OCI-LY3 (cell line): ENCODE measurements around the gene LGI4.
"Not testable (repeated sequence)": the region's sequence is repeated elsewhere in the genome, so short reads cannot be mapped to it uniquely, and the experiment has no call there.

Source experiments
- H2AFZ ChIP-seq: fragments of 200-600, 300-600 bp; shearing (Covaris generic); 2 replicates; pipeline ENCODE4 v1.6.0; 2014; ENCODE audit warnings: antibody characterized with exemption, low read depth, low read length
- H3K27ac ChIP-seq: fragments of 200-600, 300-600 bp; sonication (generic); 2 replicates; pipeline ENCODE4 v1.5.1; 2014; ENCODE audit warnings: mild to moderate bottlenecking, low read length, moderate library complexity, mixed read lengths
- H3K27me3 ChIP-seq: fragments of 200-600, 300-600 bp; sonication (generic); 2 replicates; pipeline ENCODE4 v1.6.1; 2014; ENCODE audit warnings: low read depth, low read length, mixed read lengths
- H3K36me3 ChIP-seq: fragments of 200-600, 300-600 bp; sonication (generic); replicated peaks from 2 replicates; pipeline ENCODE3; 2014; ENCODE audit warnings: low read depth, low read length, mixed read lengths
- H3K4me1 ChIP-seq: fragments of 300-600, 200-600 bp; sonication (generic); 2 replicates; pipeline ENCODE4 v1.6.1; 2014; ENCODE audit warnings: low read length, mixed read lengths
- H3K4me2 ChIP-seq: fragments of 200-600, 300-600 bp; sonication (generic); 2 replicates; pipeline ENCODE4 v1.6.1; 2014; ENCODE audit warnings: low read length, mixed read lengths
- H3K4me3 ChIP-seq: fragments of 300-600, 200-600 bp; sonication (generic); 2 replicates; pipeline ENCODE4 v1.5.1; 2014; ENCODE audit warnings: antibody characterized with exemption, mild to moderate bottlenecking, low read length, moderate library complexity
- H3K79me2 ChIP-seq: fragments of 300-600, 200-600 bp; shearing (Covaris generic); 2 replicates; pipeline ENCODE4 v1.6.1; 2014; ENCODE audit warnings: mild to moderate bottlenecking, low read length, mixed read lengths
- H3K9ac ChIP-seq: fragments of 300-600, 200-600 bp; shearing (Covaris generic); 2 replicates; pipeline ENCODE4 v1.6.0; 2014; ENCODE audit warnings: mild to moderate bottlenecking, low read length, moderate library complexity
- H3K9me3 ChIP-seq: fragments of 200-600, 300-600 bp; shearing (Covaris generic); 2 replicates; pipeline ENCODE4 v1.6.1; 2014; ENCODE audit warnings: low read length, mixed read lengths; ENCODE audit not compliant: insufficient read depth
- H4K20me1 ChIP-seq: fragments of 200-600, 300-600 bp; sonication (generic); 2 replicates; pipeline ENCODE4 v1.6.1; 2016; ENCODE audit warnings: low read length, mixed read lengths; ENCODE audit not compliant: insufficient read depth
- CTCF ChIP-seq: fragments of 200-600, 300-600 bp; sonication (generic); IDR thresholded peaks from 2 replicates; pipeline ENCODE4 v1.5.1; 2014; ENCODE audit warnings: antibody characterized with exemption, low read length, low read depth
- EZH2phosphoT487 ChIP-seq: fragments of 200-600 bp; shearing (Covaris generic); IDR thresholded peaks from 2 replicates; pipeline ENCODE4 v1.6.1; 2018; ENCODE audit warnings: antibody characterized with exemption, mixed run types, low read depth

Gene LGI4

DNA sequence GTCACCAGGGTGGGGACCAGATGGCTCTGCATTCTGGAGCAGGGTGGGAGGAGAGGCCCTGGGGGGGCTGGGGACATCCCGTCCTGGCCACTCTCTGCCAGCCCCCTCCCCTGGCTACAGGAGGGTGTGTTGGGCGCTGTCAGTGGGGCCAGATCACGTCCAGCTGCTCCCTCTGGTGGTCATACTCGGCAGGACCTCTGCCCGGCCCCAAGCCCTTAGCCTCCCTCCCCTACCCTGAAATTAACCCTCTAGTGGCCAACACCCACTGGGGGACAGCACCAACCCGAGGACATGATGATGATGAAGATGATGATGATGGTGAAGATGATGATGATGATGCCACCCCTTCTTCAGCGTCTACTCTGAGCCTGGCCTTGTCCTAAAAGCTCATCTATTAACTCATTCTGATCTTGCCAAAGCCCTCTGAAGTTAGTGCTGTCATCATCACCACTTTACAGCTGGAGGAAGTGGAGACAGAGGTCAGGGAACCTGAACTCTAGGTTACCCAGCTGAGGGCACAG, 590 bp upstream of the LGI4 start:
- Histone ChIP-seq H3K9me3 (no peaks in the 10 kb centered on the region), H3K79me2 (no peaks in the 10 kb centered on the region), H4K20me1 (no peaks in the 10 kb centered on the region), H3K4me1 (no peaks in the 10 kb centered on the region), H3K4me2 (no peak overlapping the region), H3K9ac (no peak overlapping the region), H3K27me3 (peaks cover 32% of the 10 kb centered on the region), H2AFZ (no peak overlapping the region), H3K27ac (no peak overlapping the region), H3K36me3 (no peaks in the 10 kb centered on the region), H3K4me3 (no peak overlapping the region)
- TF ChIP-seq EZH2phosphoT487 (no peak), CTCF (peak; percentile 91)

GRCh38 chr19:35133826-35134225, 1.0 kb downstream of the LGI4 start:
- Histone ChIP-seq H3K9me3 (no peaks in the 10 kb centered on the region), H4K20me1 (no peaks in the 10 kb centered on the region), H3K27me3 (peaks cover 35% of the 10 kb centered on the region), H3K9ac (no peak overlapping the region), H3K27ac (no peak overlapping the region), H3K4me1 (peaks cover 3% of the 10 kb centered on the region; the same call in 1 of the 2 replicates), H3K4me2 (no peak overlapping the region), H3K4me3 (no peak overlapping the region), H3K36me3 (no peaks in the 10 kb centered on the region), H3K79me2 (no peaks in the 10 kb centered on the region), H2AFZ (no peak overlapping the region)
- no peak for TF ChIP-seq CTCF
- no peak for TF ChIP-seq EZH2phosphoT487

GRCh38 chr19:35132254-35132653, 2.6 kb downstream of the LGI4 start:
- peaks cover 29% of the 10 kb centered on the region for H3K27me3 ChIP-seq
- TF ChIP-seq CTCF (no peak), EZH2phosphoT487 (no peak)
- peaks cover 3% of the 10 kb centered on the region; the same call in 1 of the 2 replicates for H3K4me1 ChIP-seq
- no peak overlapping the region for H3K4me3 ChIP-seq
- H3K4me2 ChIP-seq = no peak overlapping the region
- H3K36me3 ChIP-seq = no peaks in the 10 kb centered on the region
- H3K9ac ChIP-seq = no peak overlapping the region
- H3K9me3 ChIP-seq = no peaks in the 10 kb centered on the region
- H4K20me1 ChIP-seq = no peaks in the 10 kb centered on the region
- no peaks in the 10 kb centered on the region for H3K79me2 ChIP-seq
- H2AFZ ChIP-seq = no peak overlapping the region
- H3K27ac ChIP-seq = no peak overlapping the region

DNA sequence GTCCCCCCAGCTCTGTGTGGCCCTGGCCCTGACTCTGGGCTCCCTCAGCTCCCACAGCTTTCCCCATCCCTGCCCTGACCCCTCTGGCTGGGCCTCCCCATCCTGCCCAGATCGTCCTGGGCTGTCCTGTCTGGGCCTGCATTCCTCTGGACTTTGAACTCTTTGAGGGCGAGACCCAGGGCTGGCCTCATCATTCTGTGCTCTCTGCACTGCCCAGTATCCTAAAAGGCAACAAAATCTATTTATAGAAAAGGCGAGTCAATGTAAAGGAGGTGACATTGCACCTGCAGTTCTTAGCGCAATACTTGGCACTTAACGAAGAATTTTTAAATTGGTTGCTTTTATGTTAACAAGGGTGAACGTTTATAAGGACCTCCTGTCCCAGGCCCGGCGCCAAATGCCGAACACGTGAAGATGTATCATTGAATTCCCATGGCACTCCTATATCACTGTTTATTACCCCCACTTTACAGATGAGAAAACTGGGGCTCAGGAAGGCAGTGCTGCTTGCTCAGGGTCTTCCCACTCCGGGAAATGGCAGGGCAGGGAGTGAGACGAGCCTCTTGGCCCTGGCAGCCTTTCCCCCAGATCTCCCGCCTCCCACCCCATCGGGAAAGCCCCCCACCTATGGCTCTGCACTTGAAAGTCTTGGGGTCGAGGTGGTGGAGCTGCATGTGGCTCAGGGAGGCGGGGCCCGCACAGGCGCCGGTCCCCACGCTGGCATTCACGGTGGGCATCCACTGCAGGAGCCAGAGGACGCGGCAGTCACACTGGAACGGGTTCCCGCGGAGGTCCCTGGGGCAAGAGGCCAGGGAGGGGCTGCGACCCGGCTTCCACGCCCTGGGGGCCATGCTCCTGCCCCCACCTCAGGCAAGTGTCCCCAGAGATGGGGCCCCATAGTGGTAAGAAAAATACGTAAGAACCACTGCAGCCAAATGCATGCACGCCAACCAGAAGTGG, 3.8 kb downstream of the LGI4 start:
- H4K20me1 ChIP-seq = no peaks in the 10 kb centered on the region
- H2AFZ ChIP-seq = no peak overlapping the region
- H3K4me1 ChIP-seq = peaks cover 3% of the 10 kb centered on the region; the same call in 1 of the 2 replicates
- no peak overlapping the region for H3K4me2 ChIP-seq
- no peaks in the 10 kb centered on the region for H3K79me2 ChIP-seq
- H3K9ac ChIP-seq = no peak overlapping the region
- H3K9me3 ChIP-seq = no peaks in the 10 kb centered on the region
- TF ChIP-seq EZH2phosphoT487 (no peak), CTCF (no peak)
- no peaks in the 10 kb centered on the region for H3K36me3 ChIP-seq
- H3K27ac ChIP-seq = no peak overlapping the region
- H3K4me3 ChIP-seq = no peak overlapping the region
- H3K27me3 ChIP-seq = peaks cover 17% of the 10 kb centered on the region

DNA sequence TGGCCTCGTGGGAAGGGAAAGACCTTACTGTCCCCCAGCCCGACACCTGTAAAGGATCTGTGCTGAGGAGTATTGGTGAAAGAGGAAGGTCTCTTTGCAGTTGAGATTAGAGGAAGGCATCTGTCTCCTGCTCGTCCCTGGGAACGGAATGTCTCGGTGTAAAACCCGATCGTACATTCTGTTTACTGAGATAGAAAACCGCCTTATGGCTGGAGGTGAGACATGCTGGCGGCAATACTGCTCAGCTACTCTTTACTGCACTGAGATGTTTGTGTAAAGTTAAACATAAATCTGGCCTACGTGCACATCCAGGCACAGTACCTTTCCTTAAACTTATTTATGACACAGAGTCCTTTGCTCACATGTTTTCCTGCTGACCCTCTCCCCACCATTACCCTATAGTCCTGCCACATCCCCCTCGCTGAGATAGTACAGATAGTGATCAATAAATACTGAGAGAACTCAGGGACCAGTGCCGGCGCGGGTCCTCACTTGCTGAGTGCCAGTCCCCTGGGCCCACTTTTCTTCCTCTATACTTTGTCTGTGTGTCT, 5.1 kb downstream of the LGI4 start:
- not testable (repeated sequence) for H3K27ac ChIP-seq, H2AFZ ChIP-seq, H3K4me2 ChIP-seq, H3K36me3 ChIP-seq, H3K9ac ChIP-seq, H3K79me2 ChIP-seq, H4K20me1 ChIP-seq, H3K4me3 ChIP-seq, H3K9me3 ChIP-seq, H3K4me1 ChIP-seq
- peaks cover 12% of the 10 kb centered on the region for H3K27me3 ChIP-seq
